SU-DHL-6 (cell line): ENCODE results near the gene CD34.

Experiments used
- EZH2phosphoT487 ChIP-seq: fragments of 200-600 bp; sonication (generic), shearing (Covaris generic); conservative IDR thresholded peaks from 2 replicates; pipeline ENCODE4 v1.6.1; 2018; ENCODE audit warnings: mild to moderate bottlenecking, antibody characterized with exemption, low read length, moderate library complexity, mixed read lengths
- TF ChIP-seq, protein P1 (sequence below): fragments of 200-600 bp; sonication (generic); IDR thresholded peaks from one replicate; pipeline ENCODE4 v1.5.1; 2017; ENCODE audit warnings: antibody characterized with exemption, mild to moderate bottlenecking, low read length, moderate library complexity; ENCODE audit not compliant: insufficient read depth, poor library complexity, severe bottlenecking

DNA sequence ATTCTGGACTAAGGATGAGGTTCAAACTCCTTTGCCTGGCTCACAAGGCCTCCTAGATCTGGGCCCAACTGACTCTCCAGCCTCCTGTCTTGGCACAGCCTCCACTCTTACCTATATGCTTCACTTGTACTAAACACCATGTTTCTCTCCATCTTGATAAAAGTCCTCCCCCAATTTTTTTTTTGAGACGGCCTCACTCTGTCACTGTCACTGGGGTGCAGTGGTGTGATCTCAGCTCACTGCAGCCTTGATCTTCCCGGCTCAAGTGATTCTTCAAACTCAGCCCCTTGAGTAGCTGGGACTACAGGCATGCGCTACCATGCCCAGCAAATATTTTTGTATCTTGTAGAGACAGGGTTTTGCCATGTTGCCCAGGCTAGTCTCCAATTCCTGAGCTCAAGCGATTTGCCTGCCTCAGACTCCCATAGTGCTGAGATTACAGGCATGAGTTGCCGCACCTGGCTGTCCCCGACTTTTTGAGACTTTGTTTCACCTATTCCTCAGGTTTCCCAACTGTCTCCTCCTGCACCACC, 39.7 kb downstream of the CD34 start:
- no peak for TF ChIP-seq EZH2phosphoT487
- TF ChIP-seq, protein P1, sequence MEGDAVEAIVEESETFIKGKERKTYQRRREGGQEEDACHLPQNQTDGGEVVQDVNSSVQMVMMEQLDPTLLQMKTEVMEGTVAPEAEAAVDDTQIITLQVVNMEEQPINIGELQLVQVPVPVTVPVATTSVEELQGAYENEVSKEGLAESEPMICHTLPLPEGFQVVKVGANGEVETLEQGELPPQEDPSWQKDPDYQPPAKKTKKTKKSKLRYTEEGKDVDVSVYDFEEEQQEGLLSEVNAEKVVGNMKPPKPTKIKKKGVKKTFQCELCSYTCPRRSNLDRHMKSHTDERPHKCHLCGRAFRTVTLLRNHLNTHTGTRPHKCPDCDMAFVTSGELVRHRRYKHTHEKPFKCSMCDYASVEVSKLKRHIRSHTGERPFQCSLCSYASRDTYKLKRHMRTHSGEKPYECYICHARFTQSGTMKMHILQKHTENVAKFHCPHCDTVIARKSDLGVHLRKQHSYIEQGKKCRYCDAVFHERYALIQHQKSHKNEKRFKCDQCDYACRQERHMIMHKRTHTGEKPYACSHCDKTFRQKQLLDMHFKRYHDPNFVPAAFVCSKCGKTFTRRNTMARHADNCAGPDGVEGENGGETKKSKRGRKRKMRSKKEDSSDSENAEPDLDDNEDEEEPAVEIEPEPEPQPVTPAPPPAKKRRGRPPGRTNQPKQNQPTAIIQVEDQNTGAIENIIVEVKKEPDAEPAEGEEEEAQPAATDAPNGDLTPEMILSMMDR: no peak
